NK-92 treated with Interleukin-12 subunit alpha and Interleukin-12 subunit beta, amount 100 ng/mL, for 24 hours (cell line): ENCODE results near the gene KLF5.
"Not testable (repeated sequence)": the region's sequence is repeated elsewhere in the genome, so short reads cannot be mapped to it uniquely, and the experiment has no call there.

Experiments
- DNase-seq: peaks from one replicate; lab custom pipeline; 2025; lab: John Stamatoyannopoulos, UW

The KLF5 gene

DNA sequence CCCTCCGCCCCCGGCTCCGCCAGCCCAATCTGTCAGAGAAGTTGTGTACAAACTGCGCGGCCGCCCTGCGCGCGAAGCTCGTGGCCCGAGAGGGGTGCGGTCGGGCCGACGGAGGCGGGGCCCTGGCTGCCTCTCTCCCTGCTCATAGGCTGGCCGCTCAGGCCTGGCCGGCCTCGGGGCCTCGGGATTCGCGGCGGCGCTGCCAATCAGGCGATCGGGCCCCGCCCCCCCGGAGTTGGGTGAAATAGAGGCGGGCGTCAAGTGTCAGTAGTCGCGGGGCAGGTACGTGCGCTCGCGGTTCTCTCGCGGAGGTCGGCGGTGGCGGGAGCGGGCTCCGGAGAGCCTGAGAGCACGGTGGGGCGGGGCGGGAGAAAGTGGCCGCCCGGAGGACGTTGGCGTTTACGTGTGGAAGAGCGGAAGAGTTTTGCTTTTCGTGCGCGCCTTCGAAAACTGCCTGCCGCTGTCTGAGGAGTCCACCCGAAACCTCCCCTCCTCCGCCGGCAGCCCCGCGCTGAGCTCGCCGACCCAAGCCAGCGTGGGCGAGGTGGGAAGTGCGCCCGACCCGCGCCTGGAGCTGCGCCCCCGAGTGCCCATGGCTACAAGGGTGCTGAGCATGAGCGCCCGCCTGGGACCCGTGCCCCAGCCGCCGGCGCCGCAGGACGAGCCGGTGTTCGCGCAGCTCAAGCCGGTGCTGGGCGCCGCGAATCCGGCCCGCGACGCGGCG, at the start of gene KLF5:
Gene KLF5 (plus strand): TSS at position 270 of the 724 bp plus-strand sequence. CDS start 323 bp downstream, at position 593.
- DNase-seq: no peak

DNA sequence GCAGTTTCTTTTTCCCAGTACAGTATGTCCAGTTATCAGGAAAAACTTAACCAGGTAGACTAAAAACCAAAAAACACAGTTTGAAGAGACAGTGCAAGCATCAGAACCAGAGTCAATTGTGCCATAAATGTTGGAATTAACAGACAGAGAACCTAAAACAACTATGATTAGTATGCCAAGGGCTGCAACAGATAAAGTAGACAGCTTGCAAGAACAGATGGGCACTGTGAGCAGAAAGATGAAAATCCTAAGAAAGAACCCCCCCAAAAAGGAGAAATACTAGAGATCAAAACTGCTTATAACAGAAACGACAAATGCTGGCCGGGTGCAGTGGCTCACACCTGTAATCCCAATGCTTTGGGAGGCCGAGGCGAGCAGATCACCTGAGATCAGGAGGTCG, 47.1 kb upstream of the KLF5 start:
- no peak for DNase-seq

DNA sequence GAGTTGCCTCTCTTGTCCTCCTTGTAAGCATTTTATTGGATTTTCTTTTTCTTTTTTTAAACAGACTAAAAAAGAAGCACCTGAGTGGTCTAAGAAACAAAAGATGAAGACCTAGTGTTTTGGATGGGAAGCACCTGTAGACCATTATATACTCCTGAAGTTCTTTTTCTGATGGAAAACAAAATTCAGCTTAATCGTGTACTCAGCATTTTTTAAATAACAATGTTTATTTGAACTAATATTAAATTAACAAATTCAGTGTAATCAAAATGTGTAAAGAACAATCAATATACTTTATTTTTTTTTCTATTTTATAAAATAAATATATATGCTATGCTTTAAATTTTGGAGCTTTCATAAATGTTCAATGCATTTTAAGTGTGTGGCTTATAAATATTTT, 43.0 kb upstream of the KLF5 start:
- DNase-seq: no peak

DNA sequence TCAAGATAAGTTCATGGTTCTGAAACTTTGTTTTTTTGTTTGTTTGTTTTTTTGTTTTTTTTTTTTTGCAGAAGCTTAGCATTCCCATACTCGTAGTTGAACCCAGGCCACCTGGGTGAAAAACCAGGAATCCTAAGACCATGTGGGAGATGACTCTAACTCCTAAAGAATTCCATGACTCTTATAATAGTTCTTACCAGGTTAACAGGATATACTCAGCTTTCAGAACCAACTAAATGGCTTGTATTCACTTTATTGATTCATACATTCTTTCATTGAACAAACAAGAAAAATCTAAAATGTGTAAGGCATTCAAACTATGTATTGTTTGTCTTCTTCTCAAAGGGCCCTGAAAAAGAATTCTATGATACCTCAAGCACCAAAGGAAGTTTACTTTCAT, 40.5 kb upstream of the KLF5 start:
- no peak for DNase-seq

DNA sequence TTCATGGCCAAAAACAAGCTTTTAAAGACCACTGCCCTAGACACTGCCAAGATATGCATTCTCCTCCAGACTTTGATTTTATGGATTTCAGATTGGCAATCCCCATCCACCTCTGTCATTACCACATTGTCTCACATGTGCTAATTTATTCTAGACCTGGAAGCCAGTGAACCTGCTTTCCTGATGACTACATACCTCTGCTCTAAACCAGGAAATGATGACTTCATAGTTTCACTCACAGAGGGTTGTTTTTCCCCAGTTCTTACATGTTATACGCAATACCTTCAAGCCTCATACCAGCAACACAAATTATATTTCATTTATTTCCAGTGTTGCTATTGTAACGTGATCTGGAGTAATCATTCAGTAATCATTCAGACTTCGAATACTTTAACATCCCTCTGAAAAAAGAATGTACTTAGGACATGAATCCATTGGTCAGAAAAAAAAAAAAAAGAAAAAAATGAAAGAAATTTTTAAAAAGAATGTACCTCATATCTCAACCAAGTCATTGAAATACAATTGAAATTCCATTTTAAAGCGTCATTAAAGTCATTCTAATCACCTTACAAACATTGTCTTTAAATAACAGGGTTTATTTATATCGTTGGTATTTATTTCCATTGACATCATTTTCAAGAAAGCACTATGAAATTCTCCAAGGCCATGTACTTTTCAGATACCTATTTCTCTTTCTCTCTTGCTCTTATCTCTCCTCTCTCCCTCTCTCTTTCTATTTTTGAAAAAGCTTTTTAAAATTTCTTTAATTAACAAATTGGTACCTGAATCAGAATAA, 33.4 kb upstream of the KLF5 start:
- no peak for DNase-seq

DNA sequence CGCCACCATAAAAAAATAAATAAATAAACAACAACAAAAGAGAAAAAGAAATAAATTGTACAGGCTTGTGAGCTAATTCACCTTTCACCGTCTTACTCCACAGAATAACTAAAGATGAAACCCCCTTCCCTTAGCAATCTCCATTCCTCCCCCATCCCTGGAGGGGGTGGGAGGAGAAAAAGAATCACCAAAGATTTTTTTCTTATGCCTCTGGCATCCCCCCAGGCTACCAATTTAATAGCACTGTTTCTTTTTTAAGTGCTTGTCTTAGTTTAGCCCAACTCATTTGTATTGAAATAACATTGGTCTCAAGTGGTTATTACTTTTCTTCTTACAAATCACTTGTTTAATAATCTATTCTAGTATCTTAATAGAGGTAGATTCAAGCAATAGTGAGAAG, 23.9 kb upstream of the KLF5 start:
- DNase-seq: no peak

DNA sequence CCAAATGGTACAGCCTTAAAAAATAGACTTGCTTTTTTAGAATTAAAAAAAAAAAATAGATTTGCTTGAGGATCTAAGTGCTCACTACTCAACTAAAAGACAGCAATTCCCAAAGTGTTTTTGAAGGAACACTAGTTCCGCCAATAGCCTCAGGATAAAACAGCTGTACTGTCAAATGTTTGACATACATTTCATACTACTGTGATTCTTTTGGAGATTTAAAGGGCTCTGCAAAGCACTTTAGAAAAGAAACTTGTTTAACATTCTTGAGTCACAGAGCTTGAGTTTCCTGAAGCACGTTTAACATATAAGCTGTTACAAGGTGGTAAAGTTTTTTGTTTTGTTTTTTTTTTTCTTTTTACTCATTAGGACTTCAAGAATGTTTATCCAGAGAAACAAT, 23.1 kb upstream of the KLF5 start:
- no peak for DNase-seq

DNA sequence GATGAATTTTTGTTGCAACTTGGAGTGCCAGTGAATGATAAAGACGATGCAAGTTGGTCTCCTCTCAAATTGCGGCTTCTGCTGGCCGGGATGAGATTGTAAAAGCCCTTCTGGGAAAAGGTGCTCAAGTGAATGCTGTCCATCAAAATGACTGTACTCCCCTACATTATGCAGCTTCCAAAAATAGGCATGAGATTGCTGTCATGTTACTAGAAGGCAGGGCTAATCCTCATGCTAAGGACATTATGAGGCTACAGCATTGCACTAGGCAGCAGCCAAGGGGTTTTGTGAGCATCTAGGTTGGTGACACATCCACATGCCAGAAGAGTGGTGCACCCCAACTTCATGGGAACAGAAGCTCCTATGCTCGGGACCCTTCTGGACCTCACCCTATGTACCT, 22.2 kb upstream of the KLF5 start:
- DNase-seq: no peak

DNA sequence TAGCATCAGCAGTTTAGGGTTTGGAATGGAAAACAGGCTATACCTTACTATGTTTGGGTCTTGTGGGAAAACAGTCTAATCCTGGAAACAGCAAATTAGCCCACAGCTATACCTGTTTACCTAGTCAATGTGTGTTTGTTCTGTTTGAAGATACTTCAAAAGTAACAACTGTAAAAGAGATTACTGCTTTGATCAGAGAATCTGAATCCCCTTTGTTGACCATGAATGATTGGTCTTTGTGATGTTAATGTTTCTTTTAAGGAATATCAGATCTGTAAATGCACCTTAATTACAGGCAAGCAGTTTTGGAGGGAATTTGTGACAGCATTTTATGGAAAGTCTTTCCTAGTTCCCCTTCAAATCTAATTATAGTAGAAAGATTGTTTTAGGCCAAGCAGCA, 20.7 kb upstream of the KLF5 start:
- no peak for DNase-seq

DNA sequence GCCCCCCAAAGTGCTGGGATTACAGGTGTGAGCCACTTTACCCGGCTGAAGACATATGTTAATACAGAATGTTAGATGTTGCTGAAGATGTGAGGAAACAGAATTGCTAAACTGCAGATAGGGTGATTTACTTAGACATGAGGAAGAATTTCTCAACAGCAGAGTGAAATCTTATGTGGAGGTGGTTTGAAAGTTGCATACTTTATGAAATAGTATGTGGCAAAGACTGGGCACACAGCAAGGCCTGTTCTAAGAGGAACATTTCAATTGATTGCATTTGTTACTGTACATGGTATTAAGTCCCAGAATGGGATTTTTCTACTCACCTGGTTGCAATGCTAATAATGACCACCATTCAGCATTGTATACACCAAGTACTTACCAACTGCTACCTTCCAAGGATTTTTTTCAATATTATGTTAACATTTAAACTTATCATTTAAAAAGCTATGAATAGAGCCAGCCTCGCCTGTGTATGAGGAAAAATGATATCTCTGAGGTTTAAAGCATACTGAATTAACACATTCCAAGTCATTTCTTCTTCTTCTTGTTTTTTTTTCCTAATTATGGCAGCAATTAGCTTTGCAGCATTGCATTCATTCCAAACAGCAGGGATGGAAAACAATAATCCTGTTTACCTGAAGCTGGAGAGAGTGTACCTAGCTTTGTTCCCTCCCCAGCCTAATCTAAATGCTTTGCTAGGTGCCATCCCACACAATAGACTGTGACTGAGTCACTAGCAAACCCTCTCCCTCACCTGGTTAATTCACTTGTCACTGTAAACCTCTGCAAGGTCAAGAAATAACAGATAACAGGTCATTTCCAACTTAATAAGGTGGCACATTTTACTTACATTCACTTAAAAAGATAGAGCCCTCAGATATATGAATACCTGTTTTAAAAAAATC, 19.4 kb upstream of the KLF5 start:
- no peak for DNase-seq

DNA sequence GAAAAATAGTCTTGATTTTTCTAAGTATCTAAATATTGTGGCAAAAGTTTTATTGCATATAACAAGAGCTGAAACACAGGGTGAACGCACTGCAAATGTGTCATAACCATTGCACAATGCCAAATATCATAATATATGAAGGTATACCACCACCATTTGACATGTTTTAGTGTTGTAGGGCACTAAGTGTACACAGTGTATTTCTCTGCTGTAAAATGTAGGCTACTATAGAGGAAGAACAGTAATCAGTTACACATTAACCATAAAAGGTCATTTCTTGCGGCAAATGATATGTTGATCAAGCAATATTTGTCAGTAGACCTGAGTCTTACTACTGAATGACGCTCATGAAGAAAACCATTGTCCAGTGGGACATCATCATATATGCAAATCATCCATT, 18.3 kb upstream of the KLF5 start:
- no peak for DNase-seq

DNA sequence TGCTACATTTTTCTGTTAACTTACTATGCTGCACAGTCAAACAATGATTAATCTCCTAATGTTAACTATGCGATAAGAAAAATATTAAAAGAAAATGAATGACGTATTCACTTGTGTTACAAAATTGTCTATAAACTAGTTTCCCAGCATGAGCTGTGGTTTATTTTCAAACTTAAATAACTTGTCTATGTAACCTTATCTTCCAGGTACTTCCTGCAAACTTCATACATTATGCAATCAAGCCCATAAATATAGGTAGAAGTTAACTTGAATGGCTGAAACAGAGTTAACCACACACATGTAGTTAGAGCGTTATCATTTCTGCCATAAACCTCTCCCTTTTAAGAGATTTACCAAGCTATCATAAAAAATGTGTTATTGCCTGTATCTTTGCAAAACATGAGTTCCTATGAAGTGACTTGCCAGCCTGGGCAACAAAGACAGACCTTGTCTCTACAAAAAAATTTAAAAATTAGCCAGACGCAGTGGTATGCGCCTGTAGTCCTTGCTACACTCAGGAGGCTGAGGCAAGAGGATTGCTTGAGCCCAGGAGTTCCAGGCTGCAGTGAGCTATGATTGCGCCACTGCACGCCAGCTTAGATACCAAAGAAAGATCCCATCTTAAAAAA, 17.7 kb upstream of the KLF5 start:
- no peak for DNase-seq

DNA sequence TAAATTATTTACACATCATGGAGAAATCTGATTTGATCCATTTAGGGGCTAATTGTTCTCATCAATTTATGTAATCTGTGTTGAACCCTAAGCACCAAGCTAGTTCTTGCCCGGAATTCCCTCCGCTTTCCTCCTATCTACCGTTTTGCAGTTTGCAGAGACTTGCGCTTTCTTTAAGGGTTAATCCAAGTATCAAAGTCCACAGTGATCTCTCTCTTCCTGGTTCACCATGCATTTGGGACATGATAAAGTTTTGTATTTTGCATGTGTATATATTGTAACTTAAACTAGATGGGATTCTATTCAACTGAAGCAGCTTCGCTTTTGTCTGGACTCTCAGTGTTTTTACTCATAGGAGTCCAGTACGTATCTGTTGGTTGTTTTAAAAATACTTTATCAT, 13.8 kb upstream of the KLF5 start:
- no peak for DNase-seq

DNA sequence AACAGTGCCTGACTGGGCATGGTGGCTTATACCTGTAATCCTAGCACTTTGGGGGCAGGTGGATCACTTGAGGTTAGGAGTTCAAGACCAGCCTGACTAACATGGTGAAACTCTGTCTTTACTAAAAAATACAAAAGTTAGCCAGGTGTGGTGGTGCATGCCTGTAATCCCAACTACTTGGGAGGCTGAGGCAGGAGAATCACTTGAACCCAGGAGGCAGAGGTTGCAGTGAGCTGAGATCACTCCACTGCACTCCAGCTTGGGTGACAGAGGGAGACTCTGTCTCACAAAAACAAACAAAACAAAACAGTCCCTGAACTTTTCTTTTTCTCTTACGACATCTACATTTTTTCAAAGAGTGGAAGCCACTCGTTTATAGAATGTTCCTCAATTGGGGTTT, 10.2 kb upstream of the KLF5 start:
- not testable (repeated sequence) for DNase-seq

DNA sequence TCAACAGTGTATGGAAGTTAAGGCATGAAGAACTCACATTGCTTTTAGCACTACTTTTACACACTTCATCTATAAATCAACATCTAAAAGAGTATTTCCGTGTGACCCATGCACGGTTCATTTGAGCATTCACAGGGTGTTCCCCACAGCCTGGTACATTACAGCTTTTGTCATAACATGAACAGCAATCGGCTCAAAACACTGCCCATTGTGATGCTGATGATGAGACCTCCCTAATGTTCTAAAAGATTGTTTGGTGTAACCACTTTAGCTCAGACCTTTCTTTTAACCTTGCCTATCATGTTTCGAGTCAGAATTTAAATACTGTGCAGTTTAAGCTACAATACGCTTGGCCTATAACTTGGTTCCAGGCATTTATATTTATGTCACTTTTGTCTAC, 4.1 kb upstream of the KLF5 start:
- no peak for DNase-seq

DNA sequence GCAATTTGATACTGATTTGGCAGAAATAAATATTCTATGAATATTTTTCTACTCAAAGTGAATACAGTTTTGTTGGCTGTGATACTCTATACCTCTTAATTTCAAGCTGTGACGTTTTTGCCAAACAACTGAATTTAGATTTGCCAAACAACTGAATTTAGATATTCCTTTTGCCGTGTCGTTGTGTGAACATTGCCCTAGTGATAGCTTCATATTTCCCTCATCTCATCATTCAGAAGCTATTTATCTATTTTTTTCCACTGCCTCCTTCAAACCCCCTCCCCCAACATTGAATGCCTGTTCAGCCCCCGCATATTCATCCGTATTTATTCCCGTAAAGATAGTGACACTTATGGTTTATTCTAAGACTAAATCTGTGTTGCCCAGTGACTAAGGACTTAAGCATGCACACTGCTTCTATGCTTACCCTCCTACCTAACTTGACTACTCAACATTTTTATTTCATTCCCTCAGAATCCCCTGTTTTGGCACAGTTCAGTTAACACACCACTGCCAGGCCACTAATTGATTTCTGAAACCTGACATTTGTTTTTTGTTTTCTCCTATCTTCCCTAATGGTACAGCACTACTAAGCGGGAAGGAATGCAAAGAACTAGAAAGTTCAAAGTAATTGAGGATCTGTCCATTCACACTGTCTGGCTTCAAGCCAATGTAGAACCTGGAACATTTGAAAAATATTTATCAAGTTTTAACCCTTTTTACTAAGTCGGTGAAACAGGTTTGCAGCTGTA, 2.8 kb upstream of the KLF5 start:
- DNase-seq: no peak

DNA sequence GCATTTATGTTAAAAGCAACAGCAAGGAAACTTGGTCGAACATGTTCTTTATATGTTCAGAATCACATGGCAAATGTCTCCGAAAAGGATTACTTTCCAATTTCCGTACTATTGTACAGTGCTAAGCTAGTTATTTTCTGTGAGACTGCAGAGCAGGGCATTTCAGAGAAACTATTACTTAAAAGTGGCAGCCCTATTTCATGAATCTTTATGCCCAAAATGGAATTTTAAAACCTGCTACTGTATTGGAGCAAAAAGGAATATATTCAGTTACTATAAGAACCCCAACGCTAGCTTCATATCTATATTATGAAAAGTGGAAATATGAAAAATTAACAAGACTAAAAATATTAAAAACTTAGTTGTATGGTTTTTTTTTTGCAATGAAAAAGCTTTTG, 2.2 kb upstream of the KLF5 start:
- no peak for DNase-seq

DNA sequence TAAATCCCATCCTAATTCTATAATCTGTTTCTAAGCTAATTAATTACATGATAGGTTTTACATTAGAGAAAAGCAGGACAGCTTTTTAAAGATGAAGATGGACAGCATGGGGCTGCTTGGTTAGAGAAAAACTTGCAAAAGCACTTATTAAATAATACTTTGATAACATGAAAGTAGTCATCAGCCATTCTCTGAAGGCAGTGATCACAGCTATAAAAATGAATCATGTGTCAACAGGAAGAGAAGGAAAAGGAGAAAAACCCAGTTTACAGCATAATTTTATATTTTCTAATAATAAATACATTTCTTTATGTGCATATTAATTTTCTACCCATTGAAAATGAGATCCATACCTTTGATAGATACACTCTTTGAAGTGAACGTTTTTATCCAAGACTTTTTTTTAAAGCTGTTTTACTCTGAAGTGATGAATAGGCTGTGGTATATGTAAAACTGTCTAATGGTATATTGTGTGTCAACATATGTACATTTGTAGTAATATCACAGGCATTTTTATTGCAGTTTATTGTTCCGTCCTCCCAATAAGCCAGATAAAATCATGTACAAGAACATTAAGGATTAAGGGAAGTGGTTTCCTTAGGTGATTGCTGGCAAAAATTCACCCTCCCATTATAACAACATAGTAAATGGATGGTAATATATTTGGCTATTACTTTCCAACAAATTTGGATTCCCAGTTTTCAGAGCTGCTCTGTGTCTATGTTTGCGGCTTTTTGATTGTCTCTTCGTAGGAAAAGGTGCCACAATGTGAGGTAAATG, 1.3 kb upstream of the KLF5 start:
- no peak for DNase-seq

DNA sequence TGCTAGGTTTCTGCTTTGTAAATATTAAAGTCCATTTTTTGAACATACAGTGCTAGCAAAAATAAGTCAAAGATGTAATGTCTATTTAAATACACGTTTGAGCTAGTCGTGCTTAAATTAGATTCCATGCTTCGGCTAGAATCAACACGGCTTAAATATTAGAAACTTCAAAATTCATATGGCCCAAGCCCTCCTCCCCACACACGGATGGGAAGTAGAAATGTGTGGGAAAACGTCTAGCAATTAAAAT, 816 bp upstream of the KLF5 start:
- DNase-seq: no peak

DNA sequence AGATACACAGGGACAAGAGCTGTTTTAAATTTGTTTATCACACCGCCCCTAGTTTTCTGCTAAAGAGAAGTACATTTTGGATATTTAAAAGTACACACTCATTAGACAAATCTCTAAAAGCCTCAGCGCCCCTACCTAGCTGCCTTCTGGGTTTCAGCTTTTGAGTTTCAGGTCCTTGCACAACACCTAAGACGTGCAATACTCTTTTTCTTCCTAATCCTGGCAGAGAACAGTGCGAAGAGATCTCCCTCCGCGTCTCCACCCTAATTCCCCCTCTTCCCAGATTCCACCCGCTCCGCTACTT, 421 bp upstream of the KLF5 start:
- no peak for DNase-seq
